HG03039 (cell line): ENCODE data around the gene TMEM120B.
"Not testable (repeated sequence)": the region's sequence is repeated elsewhere in the genome, so short reads cannot be mapped to it uniquely, and the experiment has no call there.

Source experiments
- ATAC-seq: cut with Tn5 transposase; IDR thresholded peaks from one replicate; pipeline ENCODE4 v1.9.1; 2021; ENCODE audit warnings: mild to moderate bottlenecking, moderate library complexity; ENCODE audit not compliant: unreplicated experiment

Gene TMEM120B

GRCh38 chr12:121708313-121709063 lies 4.1 kb upstream of the TMEM120B start:
- no peak for ATAC-seq

GRCh38 chr12:121709064-121709424 lies 3.5 kb upstream of the TMEM120B start:
- not testable (repeated sequence) for ATAC-seq

- no peak for ATAC-seq
Measured at GRCh38 chr12:121709478-121709961, 3.0 kb upstream of the TMEM120B start.

- ATAC-seq: no peak
Measured at GRCh38 chr12:121711361-121712189, 977 bp upstream of the TMEM120B start.

DNA sequence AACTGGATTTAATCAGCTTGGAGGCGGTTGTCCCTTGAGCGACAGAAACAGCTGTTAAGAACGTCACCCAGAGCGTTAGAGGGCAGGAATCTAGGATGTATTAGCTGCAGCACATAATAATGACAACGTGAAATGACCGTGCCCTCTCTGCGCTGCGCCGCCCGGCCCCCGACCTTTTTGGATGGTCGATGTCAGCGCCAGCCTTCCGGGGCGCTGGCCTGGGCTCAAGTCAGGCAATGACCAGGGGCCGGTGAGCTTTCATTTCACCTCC lies 427 bp upstream of the TMEM120B start:
- ATAC-seq: peak; percentile 20

DNA sequence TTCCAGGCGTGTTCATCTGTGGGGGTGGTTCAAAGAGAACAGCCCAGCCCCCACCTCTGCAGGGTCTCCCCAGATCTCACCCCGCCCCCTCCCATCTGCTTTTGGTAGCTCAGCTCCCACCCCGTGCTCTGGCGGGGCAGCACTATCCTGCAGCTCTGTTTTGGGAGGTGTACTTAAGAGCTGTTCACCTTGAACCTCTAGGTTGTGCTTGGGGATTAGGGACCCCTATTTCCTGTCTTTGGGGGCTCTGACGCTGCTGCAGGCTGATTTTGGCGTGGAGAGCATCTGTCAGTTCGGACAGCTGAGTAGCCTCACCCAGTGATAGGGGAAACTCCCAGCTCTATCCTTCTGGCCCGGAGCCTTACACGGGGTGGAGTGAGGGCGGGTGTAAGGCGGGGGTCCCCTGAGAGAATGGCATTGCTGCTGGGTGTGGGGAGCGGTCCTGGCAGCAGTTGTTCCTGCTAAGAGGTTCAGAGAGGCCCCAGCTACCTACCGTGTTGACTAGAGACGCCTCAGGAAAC lies 765 bp downstream of the TMEM120B start:
- ATAC-seq: no peak

GRCh38 chr12:121713793-121714192 lies 1.2 kb downstream of the TMEM120B start:
- ATAC-seq: no peak

DNA sequence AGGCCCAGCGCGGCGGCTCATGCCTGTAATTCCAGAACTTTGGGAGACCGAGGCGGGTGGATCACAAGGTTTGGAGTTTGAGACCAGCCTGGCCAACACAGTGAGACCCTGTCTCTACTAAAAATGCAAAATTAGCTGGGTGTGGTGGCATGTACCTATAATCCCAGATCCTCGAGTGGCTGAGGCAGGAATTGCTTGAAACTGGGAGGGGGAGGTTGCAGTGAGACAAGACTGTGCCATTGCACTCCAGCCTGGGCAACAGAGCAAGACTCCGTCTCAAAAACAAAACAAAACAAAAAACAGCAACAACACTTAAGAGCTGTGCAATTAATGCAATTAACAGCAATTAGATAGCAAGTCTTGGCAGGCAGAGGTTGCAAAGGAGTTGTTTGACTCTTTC lies 2.5 kb downstream of the TMEM120B start:
- not testable (repeated sequence) for ATAC-seq

- no peak for ATAC-seq
Measured at GRCh38 chr12:121715862-121716435, 3.4 kb downstream of the TMEM120B start.

GRCh38 chr12:121717041-121717699 lies 4.6 kb downstream of the TMEM120B start:
- ATAC-seq: no peak

DNA sequence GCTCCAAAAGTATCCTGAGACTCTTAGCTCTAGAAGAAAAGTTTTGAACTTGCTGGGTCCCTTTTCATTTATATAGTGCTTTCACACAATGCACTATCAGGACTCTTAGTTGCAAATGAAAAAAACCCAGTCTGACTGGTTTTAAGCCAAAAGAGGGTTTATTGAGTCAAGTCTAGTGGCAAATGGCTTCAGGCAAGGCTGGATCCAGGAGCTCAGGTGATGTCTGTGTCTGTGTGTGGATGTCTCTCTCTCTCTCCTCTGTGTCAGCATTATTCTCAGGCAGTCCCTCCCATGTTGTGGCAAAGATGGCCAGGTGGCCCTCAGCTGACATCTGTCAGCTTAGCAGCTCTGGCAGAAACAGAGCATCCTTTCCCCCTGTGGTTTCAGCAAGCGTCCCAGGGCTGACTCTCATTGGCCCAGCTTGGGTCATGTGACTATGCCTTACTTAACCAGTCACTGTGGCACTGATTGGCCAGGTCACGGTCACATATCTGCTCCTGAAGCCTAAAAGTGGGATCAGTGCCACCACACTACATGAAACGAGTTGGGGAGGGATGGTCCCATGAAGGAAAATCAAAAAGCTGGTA lies 6.2 kb downstream of the TMEM120B start:
- no peak for ATAC-seq

DNA sequence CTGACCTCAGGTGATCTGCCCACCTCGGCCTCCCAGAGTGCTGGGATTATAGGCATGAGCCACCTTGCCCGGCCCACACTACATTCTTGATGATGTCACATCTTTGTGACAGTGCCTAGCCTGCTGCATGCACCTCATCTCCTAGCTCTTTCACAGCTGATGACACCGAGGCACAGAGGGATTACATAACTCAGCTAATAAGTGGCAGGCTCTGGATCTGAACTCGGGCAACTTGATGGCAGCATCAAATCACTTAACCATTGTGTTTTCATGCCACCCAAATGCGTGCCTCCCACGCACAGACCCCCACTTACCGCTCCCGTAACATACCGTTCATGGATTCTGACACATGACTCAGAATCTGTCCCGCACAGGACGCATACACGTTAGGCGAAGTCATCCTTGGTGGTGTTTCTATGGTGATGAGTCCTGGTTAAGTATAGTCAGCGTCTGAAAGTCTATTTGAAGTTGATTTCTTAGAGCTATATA lies 7.4 kb downstream of the TMEM120B start:
- no peak for ATAC-seq

GRCh38 chr12:121720762-121721161 lies 8.2 kb downstream of the TMEM120B start:
- ATAC-seq: no peak

GRCh38 chr12:121722511-121722910 lies 10.0 kb downstream of the TMEM120B start:
- ATAC-seq: no peak

- no peak for ATAC-seq
Measured at GRCh38 chr12:121723200-121723599, 10.6 kb downstream of the TMEM120B start.

DNA sequence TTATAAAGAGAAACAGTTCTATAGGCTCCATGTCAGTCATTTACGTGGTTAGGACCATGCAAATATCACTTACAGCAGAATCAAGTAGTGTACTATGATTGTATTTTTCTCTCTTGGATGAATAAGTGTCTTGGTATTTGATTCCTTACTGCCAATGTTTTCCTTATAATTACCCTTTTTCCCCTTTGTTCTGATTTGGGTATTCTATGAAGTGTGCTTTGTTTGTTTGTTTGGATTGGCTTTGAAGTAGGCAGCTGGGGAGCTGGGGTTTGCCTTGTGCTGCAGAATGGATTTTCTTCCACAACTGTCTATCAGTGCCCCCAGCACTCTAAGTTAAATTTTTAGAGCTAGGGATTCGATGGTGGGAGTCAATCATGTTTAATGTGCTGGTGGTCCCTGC lies 12.4 kb downstream of the TMEM120B start:
- no peak for ATAC-seq

DNA sequence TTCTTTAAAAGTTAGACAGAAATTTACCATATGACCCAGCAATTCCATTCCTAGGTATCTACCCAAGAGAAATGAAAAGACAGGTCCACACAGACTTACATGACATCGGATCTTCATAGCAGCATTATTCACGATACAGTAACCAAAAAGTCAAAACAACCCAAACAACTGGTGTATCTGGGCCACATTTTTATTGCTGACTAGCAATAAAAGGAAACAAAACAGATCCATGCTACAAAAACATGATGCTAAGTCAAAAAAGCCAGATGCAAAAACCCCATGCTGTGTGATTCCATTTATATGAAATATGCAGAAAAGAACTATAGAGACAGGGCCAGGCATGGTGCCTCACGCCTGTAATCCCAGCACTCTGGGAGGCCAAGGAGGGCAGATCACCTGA lies 12.9 kb downstream of the TMEM120B start:
- ATAC-seq: no peak

- no peak for ATAC-seq
Measured at GRCh38 chr12:121729021-121729420, 16.5 kb downstream of the TMEM120B start.

- ATAC-seq: no peak
Measured at GRCh38 chr12:121731473-121731872, 18.9 kb downstream of the TMEM120B start.

DNA sequence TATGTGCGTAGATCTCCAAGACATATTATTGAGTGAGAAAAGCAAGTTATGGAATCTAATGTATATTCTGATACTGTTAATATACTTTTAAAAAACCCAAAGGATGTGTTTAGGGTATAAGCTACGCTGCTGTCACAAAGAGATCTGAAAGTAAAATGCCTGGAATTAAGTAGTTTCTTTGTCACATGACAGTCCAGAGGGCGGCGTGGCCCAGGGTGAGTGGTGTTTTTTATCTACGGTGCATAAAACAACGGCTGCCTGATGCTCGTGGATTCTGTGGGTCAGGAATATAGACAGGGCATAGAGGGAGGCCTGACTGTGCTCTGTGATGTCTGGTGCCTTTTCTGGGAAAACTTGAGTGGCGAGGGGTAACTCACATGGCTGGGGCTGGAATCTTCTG lies 21.3 kb downstream of the TMEM120B start:
- no peak for ATAC-seq
